HL-60 (cell line): ENCODE results near the gene ZNF440.
"Not testable (repeated sequence)": the region's sequence is repeated elsewhere in the genome, so short reads cannot be mapped to it uniquely, and the experiment has no call there.

Experiments used
- DNase-seq, 2 experiments: peaks; one replicate each; pipeline ENCODE4 v3.0.0-alpha.2; 2010 to 2020; ENCODE audit warnings: low read depth in 1 of 2, low spot score in 1 of 2
- H3K27ac ChIP-seq: fragments of 250-450 bp; sonication (Bioruptor Pico); replicated peaks from 2 replicates; pipeline ENCODE4 v1.5.1; 2020; ENCODE audit warnings: mild to moderate bottlenecking, moderate library complexity
- H3K27me3 ChIP-seq: fragments of 250-450 bp; sonication (Bioruptor Pico); 2 replicates; pipeline ENCODE4 v1.5.1; 2021; ENCODE audit warnings: mild to moderate bottlenecking, moderate library complexity; ENCODE audit not compliant: insufficient read depth, poor library complexity, severe bottlenecking
- H3K4me3 ChIP-seq: replicated peaks from 2 replicates; pipeline ENCODE4 v1.5.1; 2011; ENCODE audit warnings: mild to moderate bottlenecking, control low read depth, low read length; ENCODE audit not compliant: insufficient read depth
- GABPA ChIP-seq: IDR thresholded peaks from 2 replicates; pipeline ENCODE4 v1.6.1; 2012; ENCODE audit warnings: low read depth
- POLR2AphosphoS5 ChIP-seq: IDR thresholded peaks from 2 replicates; pipeline ENCODE4 v1.6.1; 2012; ENCODE audit warnings: low read depth
- SPI1 ChIP-seq: IDR thresholded peaks from 2 replicates; pipeline ENCODE4 v1.6.1; 2012; ENCODE audit warnings: low read depth, mild to moderate bottlenecking, borderline replicate concordance
- TF ChIP-seq, protein P1 (sequence below): IDR thresholded peaks from 2 replicates; pipeline ENCODE4 v1.6.1; 2012; ENCODE audit warnings: low read depth; ENCODE audit not compliant: insufficient replicate concordance
- TF ChIP-seq, protein P2 (sequence below): IDR thresholded peaks from one replicate; pipeline ENCODE4 v1.5.1; 2011; ENCODE audit warnings: low read length, control low read depth, inconsistent platforms; ENCODE audit not compliant: insufficient read depth

Gene ZNF440

DNA sequence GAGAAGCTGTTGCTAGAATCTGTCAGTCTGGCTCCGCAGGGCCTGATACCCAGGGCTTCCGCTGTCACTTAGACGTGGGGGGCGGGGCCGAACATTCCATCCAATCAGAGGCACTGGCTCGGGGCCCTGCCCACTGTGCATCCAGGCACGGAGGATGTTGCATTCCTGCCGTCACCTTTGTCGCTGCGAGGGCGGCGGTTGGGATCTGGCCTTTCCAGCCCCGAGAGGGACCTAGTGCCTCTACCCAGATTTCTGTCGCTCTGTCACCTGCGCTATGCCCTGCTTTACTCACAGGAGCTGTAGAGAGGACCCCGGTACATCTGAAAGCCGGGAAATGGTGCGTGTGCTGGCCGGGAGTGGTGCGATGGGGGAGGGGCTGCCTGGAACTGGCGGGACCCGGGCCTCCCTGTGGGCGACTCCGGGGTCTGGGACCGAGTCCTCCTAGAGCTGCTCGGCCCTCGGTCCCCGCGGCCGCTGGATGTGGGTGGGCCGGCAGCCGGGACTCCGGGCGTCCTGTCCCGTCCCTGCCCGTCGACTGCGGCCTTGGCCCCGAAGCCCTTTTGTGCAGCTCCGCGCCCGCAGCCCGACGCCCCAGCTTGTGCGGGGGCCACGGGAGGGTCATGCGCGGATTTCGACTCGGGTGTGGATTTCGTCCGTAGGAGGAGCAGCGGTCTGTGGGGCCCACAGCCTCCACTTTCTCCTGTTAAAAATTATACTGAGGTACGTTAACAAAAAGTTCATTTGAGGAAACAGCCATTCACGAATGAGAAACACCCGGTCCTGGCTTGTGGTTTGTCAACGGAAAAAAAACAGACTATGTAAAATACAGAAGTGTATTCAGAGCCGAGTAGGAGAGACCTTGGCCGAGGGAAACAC lies 34.8 kb downstream of the ZNF440 start, which contains the start of gene ZNF439:
Gene ZNF439, plus strand, starts transcription at position 133 of the 876 bp plus-strand sequence. Its CDS starts 142 bp downstream, at position 275.
- Histone ChIP-seq H3K27ac (peak within 1 kb of the TSS; percentile 89), H3K4me3 (no peak within 1 kb of the TSS), H3K27me3 (no peaks in the 10 kb centered on the region)
- TF ChIP-seq, protein P1, sequence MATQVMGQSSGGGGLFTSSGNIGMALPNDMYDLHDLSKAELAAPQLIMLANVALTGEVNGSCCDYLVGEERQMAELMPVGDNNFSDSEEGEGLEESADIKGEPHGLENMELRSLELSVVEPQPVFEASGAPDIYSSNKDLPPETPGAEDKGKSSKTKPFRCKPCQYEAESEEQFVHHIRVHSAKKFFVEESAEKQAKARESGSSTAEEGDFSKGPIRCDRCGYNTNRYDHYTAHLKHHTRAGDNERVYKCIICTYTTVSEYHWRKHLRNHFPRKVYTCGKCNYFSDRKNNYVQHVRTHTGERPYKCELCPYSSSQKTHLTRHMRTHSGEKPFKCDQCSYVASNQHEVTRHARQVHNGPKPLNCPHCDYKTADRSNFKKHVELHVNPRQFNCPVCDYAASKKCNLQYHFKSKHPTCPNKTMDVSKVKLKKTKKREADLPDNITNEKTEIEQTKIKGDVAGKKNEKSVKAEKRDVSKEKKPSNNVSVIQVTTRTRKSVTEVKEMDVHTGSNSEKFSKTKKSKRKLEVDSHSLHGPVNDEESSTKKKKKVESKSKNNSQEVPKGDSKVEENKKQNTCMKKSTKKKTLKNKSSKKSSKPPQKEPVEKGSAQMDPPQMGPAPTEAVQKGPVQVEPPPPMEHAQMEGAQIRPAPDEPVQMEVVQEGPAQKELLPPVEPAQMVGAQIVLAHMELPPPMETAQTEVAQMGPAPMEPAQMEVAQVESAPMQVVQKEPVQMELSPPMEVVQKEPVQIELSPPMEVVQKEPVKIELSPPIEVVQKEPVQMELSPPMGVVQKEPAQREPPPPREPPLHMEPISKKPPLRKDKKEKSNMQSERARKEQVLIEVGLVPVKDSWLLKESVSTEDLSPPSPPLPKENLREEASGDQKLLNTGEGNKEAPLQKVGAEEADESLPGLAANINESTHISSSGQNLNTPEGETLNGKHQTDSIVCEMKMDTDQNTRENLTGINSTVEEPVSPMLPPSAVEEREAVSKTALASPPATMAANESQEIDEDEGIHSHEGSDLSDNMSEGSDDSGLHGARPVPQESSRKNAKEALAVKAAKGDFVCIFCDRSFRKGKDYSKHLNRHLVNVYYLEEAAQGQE: no peak
- no peak for TF ChIP-seq GABPA
- TF ChIP-seq POLR2AphosphoS5: no peak
- 0 out of 2 replicates have a peak, but pooled peaks have one; percentile 38 for TF ChIP-seq SPI1
- TF ChIP-seq, protein P2, sequence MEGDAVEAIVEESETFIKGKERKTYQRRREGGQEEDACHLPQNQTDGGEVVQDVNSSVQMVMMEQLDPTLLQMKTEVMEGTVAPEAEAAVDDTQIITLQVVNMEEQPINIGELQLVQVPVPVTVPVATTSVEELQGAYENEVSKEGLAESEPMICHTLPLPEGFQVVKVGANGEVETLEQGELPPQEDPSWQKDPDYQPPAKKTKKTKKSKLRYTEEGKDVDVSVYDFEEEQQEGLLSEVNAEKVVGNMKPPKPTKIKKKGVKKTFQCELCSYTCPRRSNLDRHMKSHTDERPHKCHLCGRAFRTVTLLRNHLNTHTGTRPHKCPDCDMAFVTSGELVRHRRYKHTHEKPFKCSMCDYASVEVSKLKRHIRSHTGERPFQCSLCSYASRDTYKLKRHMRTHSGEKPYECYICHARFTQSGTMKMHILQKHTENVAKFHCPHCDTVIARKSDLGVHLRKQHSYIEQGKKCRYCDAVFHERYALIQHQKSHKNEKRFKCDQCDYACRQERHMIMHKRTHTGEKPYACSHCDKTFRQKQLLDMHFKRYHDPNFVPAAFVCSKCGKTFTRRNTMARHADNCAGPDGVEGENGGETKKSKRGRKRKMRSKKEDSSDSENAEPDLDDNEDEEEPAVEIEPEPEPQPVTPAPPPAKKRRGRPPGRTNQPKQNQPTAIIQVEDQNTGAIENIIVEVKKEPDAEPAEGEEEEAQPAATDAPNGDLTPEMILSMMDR: no peak
- peak in 1 of 2 experiments; percentile 64 for DNase-seq

DNA sequence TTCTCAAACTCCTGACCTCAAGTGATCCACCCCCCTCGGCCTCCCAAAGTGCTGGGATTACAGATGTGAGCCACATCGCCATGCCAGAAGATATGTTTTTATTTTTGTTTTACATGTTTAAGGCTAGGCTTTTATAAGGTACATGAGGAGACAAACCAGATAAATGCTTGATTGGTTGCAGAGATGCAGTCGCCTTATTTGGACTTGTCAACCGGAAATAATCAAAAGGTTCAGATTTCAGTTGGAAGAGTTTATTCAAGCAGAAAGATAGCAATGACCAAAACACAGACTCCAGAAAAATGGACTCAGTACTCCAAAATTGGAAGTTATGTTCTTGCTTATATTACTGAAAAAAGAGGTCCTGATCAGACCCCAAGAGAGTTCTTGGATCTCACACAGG lies 36.2 kb downstream of the ZNF440 start:
- not testable (repeated sequence) for DNase-seq, H3K27me3 ChIP-seq, H3K27ac ChIP-seq, H3K4me3 ChIP-seq

DNA sequence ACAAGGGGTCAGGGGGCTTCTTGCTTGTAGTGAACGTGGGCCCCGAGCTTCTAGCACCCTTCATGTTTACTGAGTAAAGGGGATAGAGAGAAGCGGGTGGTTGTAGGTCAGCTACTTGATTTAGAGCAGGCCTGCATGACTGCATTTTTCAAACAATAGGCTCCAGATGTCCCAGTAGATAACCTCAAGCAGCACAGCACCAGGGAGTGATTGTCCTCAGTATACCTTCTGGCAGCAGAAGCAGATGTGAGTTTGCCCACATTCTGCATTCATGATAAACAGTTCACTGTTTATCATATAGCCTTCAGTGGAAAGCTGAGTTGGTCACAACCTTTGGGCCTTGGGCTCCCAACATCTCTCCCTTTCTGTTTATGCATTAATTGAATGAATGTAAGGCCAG lies 39.3 kb downstream of the ZNF440 start:
- DNase-seq: no peak
- TF ChIP-seq SPI1 (no peak), POLR2AphosphoS5 (no peak), GABPA (no peak)
- TF ChIP-seq, protein P1: no peak
- TF ChIP-seq, protein P2: no peak
- H3K4me3 ChIP-seq: no peak overlapping the region
- H3K27me3 ChIP-seq: no peaks in the 10 kb centered on the region
- H3K27ac ChIP-seq: no peak overlapping the region

DNA sequence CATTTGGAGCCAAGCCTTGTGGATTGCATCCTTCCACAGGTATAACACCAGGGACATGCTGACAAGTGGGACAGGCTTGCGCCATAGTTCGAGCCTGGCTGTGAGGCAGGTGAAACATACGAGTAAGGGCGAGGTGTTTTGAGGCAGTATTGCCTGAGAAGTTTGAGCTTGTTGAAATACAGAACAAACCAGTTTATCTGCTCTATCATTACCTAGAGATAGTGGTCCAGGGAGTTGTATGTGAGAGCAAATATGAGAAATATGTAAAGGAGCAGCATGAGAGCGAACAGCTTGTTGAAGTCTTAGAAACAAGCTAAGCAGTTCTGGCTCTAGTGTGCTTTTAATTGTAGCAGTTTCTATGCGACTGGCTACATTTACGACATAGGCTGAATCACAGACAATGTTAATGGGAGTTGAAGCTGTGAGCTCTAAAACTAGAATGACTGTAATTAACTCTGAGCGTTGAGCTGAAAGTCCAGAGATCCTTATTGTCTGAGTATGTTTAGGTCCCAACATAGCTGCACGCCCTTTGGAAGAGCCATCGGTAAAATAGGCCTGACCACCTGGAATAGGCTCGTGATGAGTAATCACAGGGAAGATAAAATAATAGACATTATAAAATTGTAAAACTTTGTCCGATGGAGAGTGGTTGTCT lies 42.6 kb downstream of the ZNF440 start:
- DNase-seq: no peak
- TF ChIP-seq SPI1: no peak
- TF ChIP-seq, protein P1: no peak
- no peak for TF ChIP-seq POLR2AphosphoS5
- TF ChIP-seq, protein P2: no peak
- no peak for TF ChIP-seq GABPA
- no peak overlapping the region for H3K27ac ChIP-seq
- H3K4me3 ChIP-seq: no peak overlapping the region
- H3K27me3 ChIP-seq: no peaks in the 10 kb centered on the region
